HepG2 (cell line): ENCODE data around the gene ABHD1. TPM values are rescaled to one million over a fixed set of nuclear protein-coding genes. Genes with fewer than 3 reads are reported as not detected.

ENCODE experiments used
- CERS6 ChIP-seq: sonication (generic); formaldehyde crosslinking; IDR thresholded peaks from 2 replicates; pipeline ENCODE4 v1.5.0; 2020; ENCODE audit warnings: missing genetic modification reagents
- DMAP1 ChIP-seq: IDR thresholded peaks from 2 replicates; pipeline ENCODE4 v1.6.1; 2016
- ETV6 ChIP-seq: sonication (generic); formaldehyde crosslinking; conservative IDR thresholded peaks from 2 replicates; pipeline ENCODE4 v1.4.0; 2020; ENCODE audit warnings: missing genetic modification reagents
- FOXO4 ChIP-seq: sonication (generic); formaldehyde crosslinking; conservative IDR thresholded peaks from 2 replicates; pipeline ENCODE4 v1.8.1; 2023; ENCODE audit warnings: missing genetic modification reagents
- HIC2 ChIP-seq: sonication (generic); formaldehyde crosslinking; IDR thresholded peaks from 2 replicates; pipeline ENCODE4 v1.9.0; 2022; ENCODE audit warnings: low read depth, missing genetic modification reagents
- POLR2A ChIP-seq, 2 experiments: IDR thresholded peaks; 2 replicates each; pipeline ENCODE4 v1.6.1; 2011; ENCODE audit warnings: low read depth in 2 of 2, low read length in 2 of 2, mild to moderate bottlenecking in 1 of 2, moderate library complexity in 1 of 2; ENCODE audit not compliant: insufficient read depth in 1 of 2
- POLR2AphosphoS5 ChIP-seq: IDR thresholded peaks from 2 replicates; pipeline ENCODE4 v1.6.1; 2012; ENCODE audit warnings: low read depth, low read length
- PRDM10 ChIP-seq: sonication (generic); formaldehyde crosslinking; IDR thresholded peaks from 2 replicates; pipeline ENCODE4 v1.4.0; 2020; ENCODE audit warnings: low read depth, missing genetic modification reagents
- ZBTB10 ChIP-seq: sonication (generic); formaldehyde crosslinking; IDR thresholded peaks from 2 replicates; pipeline ENCODE4 v1.4.0; 2020; ENCODE audit warnings: missing genetic modification reagents, borderline replicate concordance
- ZBTB43 ChIP-seq: sonication (generic); formaldehyde crosslinking; conservative IDR thresholded peaks from 2 replicates; pipeline ENCODE4 v1.4.0; 2020; ENCODE audit warnings: missing genetic modification reagents
- ZNF17 ChIP-seq: sonication (generic); formaldehyde crosslinking; IDR thresholded peaks from 2 replicates; pipeline ENCODE4 v1.5.0; 2020; ENCODE audit warnings: mild to moderate bottlenecking, missing genetic modification reagents
- ZNF512B ChIP-seq: sonication (generic); formaldehyde crosslinking; IDR thresholded peaks from 2 replicates; pipeline ENCODE4 v1.5.1; 2020; ENCODE audit warnings: missing genetic modification reagents, mild to moderate bottlenecking, borderline replicate concordance
- ZSCAN21 ChIP-seq: sonication (generic); formaldehyde crosslinking; IDR thresholded peaks from 2 replicates; pipeline ENCODE4 v1.8.0; 2022; ENCODE audit warnings: mild to moderate bottlenecking, missing genetic modification reagents, moderate library complexity, borderline replicate concordance
- polyA plus RNA-seq, 8 experiments: library from polyadenylated mRNA; depleted of rRNA in 3 of 8; stranded (reverse) in 7 of 8; unstranded in 1 of 8; fragments of >200 nt; fragmentation: Illumina TruSeq in 4 of 8; extraction: Trizol in 4 of 8; gene quantifications; 2 replicates each; pipeline versions ENCODE4 v1.2.1 to v1.2.3, GENCODE V29; 2011 to 2016; ENCODE audit warnings: low read depth in 4 of 8, missing spikeins in 1 of 8, mixed read lengths in 1 of 8; ENCODE audit not compliant: insufficient read depth in 1 of 8
- total RNA-seq, 5 experiments: library from RNA; depleted of rRNA; stranded (reverse); fragments of >200 nt; fragmentation: Illumina TruSeq; extraction: Trizol; gene quantifications; 2 replicates each; pipeline ENCODE4 v1.2.3, GENCODE V29; 2016; ENCODE audit warnings: low read depth in 1 of 5

The ABHD1 gene
- total and polyA plus RNA-seq, 2 of the 13 experiments (the other 11 are each of a cell fraction or from before 2014, with no cell fraction given) = 0.04 to 0.81 TPM

GRCh38 chr2:27133195-27133875 lies 9.7 kb downstream of the ABHD1 start (continued):
- TF ChIP-seq PRDM10 (no peak), ZBTB10 (CRISPR knock-in tag) (no peak), DMAP1 (CRISPR knock-in tag) (no peak), ZNF512B (CRISPR knock-in tag) (no peak), ZNF17 (no peak), ZBTB43 (CRISPR knock-in tag) (no peak), ETV6 (CRISPR knock-in tag) (no peak), ZSCAN21 (CRISPR knock-in tag) (peak; percentile 20; the same call in 1 of the 2 replicates), HIC2 (CRISPR knock-in tag) (0 out of 2 replicates have a peak, but pooled peaks have one; percentile 4), FOXO4 (CRISPR knock-in tag) (0 out of 2 replicates have a peak, but pooled peaks have one; percentile 29), POLR2AphosphoS5 (no peak), CERS6 (CRISPR knock-in tag) (no peak), POLR2A (IDR thresholded peaks at IDR 0.05; ENCODE audit: insufficient read depth in 1 of 2, low read depth in 2 of 2, low read length in 2 of 2) (no peak)
